ENCODE results near the gene ZC3H13.

The ZC3H13 gene

DNA sequence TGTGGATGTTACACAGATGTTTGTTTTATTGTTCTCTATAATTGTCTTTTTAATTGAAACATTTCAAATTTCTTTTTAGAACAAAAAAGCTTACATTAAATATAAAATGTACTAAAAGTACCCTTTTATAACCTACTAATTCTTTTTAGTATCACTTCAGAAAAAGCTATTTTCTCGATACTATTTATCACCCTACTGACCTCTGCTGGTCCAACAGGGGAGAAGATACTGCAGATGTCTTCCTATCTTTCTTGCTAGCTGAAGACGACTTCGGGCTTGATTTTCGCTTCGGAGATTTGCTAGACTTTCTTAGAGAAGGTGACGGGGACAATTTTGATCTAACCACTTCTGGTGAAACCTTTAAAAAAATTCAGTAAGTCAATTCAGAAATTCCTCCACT is 42.4 kb downstream of the ZC3H13 start:
- TF ChIP-seq ZNF664 (tag by site-specific recombination; IDR thresholded peaks at IDR 0.05) (no peak), ZBTB20 (tag by site-specific recombination; IDR thresholded peaks at IDR 0.05) (no peak), ZNF302 (tag by site-specific recombination; IDR thresholded peaks at IDR 0.05; ENCODE audit: low read depth) (no peak), ZNF202 (tag by site-specific recombination; IDR thresholded peaks at IDR 0.05; ENCODE audit: borderline replicate concordance) (no peak), ZNF324 (tag by site-specific recombination; IDR thresholded peaks at IDR 0.05) (no peak), SETDB1 (IDR thresholded peaks at IDR 0.05; ENCODE audit: insufficient read length, low read length) (no peak), ZNF175 (tag by site-specific recombination; IDR thresholded peaks at IDR 0.05) (no peak), ZNF311 (tag by site-specific recombination; IDR thresholded peaks at IDR 0.05; ENCODE audit: borderline replicate concordance) (no peak), KLF10 (tag by site-specific recombination; IDR thresholded peaks at IDR 0.05) (no peak), ZNF785 (tag by site-specific recombination; IDR thresholded peaks at IDR 0.05) (no peak), ZNF354C (tag by site-specific recombination; IDR thresholded peaks at IDR 0.05; ENCODE audit: borderline replicate concordance, low read depth) (no peak), ZNF10 (tag by site-specific recombination; IDR thresholded peaks at IDR 0.05) (no peak), ZNF133 (tag by site-specific recombination; IDR thresholded peaks at IDR 0.05) (no peak), ZNF530 (tag by site-specific recombination; IDR thresholded peaks at IDR 0.05; ENCODE audit: low read depth) (no peak)
- TF ChIP-seq, protein P1, sequence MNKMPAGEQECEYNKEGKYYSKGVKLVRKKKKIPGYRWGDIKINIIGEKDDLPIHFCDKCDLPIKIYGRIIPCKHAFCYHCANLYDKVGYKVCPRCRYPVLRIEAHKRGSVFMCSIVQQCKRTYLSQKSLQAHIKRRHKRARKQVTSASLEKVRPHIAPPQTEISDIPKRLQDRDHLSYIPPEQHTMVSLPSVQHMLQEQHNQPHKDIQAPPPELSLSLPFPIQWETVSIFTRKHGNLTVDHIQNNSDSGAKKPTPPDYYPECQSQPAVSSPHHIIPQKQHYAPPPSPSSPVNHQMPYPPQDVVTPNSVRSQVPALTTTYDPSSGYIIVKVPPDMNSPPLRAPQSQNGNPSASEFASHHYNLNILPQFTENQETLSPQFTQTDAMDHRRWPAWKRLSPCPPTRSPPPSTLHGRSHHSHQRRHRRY (tag by site-specific recombination; IDR thresholded peaks at IDR 0.05) = no peak
- TF ChIP-seq, protein P2, sequence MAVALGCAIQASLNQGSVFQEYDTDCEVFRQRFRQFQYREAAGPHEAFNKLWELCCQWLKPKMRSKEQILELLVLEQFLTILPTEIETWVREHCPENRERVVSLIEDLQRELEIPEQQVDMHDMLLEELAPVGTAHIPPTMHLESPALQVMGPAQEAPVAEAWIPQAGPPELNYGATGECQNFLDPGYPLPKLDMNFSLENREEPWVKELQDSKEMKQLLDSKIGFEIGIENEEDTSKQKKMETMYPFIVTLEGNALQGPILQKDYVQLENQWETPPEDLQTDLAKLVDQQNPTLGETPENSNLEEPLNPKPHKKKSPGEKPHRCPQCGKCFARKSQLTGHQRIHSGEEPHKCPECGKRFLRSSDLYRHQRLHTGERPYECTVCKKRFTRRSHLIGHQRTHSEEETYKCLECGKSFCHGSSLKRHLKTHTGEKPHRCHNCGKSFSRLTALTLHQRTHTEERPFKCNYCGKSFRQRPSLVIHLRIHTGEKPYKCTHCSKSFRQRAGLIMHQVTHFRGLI (tag by site-specific recombination; IDR thresholded peaks at IDR 0.05) = no peak
- TF ChIP-seq, protein P3, sequence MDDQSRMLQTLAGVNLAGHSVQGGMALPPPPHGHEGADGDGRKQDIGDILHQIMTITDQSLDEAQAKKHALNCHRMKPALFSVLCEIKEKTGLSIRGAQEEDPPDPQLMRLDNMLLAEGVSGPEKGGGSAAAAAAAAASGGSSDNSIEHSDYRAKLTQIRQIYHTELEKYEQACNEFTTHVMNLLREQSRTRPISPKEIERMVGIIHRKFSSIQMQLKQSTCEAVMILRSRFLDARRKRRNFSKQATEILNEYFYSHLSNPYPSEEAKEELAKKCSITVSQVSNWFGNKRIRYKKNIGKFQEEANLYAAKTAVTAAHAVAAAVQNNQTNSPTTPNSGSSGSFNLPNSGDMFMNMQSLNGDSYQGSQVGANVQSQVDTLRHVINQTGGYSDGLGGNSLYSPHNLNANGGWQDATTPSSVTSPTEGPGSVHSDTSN (CRISPR knock-in tag; IDR thresholded peaks at IDR 0.05) = no peak
- TF ChIP-seq, protein P4, sequence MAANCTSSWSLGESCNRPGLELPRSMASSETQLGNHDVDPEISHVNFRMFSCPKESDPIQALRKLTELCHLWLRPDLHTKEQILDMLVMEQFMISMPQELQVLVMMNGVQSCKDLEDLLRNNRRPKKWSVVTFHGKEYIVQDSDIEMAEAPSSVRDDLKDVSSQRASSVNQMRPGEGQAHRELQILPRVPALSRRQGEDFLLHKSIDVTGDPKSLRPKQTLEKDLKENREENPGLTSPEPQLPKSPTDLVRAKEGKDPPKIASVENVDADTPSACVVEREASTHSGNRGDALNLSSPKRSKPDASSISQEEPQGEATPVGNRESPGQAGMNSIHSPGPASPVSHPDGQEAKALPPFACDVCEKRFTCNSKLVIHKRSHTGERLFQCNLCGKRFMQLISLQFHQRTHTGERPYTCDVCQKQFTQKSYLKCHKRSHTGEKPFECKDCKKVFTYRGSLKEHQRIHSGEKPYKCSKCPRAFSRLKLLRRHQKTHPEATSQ (tag by site-specific recombination; IDR thresholded peaks at IDR 0.05) = no peak
- Histone ChIP-seq H3K4me3 (ENCODE audit: low read depth, low read length) (no peak overlapping the region), H3K4me1 (ENCODE audit: control insufficient read depth, insufficient read depth, low read length) (no peaks in the 10 kb centered on the region), H3K9me3 (ENCODE audit: control insufficient read depth, insufficient read depth, low read depth, low read length) (no peaks in the 10 kb centered on the region), H3K27ac (ENCODE audit: extremely low read depth, low read depth, low read length) (no peak overlapping the region), H3K36me3 (ENCODE audit: control insufficient read depth in 2 of 2, insufficient read depth in 1 of 2, low read length in 2 of 2) (peaks cover 8 to 30% of the 10 kb centered on the region in 2 experiments)
- CTCF ChIA-PET = interaction anchor here (0.9 to 1.4 kb wide), 2 partner anchors 116 to 202 kb away, joined by 3 to 4 read pairs; no protein-coding TSS in a partner anchor
- POLR2A ChIA-PET = no interaction called here

DNA sequence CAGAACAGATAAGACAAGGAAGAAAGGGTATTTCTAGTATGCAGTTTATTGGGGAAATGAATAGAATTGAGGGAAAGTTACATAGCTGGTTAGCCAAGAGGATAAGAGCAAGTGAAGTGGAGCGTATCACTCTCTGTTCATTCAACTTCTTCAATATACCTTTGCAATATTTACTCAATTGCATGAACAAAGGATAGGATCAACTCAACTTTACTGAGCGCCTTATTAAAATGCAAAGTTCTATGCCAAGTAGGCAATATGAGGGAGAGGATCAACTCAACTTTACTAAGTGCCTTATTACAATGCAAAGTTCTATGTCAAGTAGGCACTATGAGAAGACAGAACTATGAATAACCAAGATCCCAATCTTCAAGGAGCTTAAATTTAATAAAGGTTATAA is 43.9 kb downstream of the ZC3H13 start:
- Histone ChIP-seq H3K36me3 (ENCODE audit: control insufficient read depth in 2 of 2, insufficient read depth in 1 of 2, low read length in 2 of 2) (peaks cover 8 to 30% of the 10 kb centered on the region in 2 experiments), H3K4me3 (ENCODE audit: low read depth, low read length) (no peak overlapping the region), H3K9me3 (ENCODE audit: control insufficient read depth, insufficient read depth, low read depth, low read length) (no peaks in the 10 kb centered on the region), H3K27ac (ENCODE audit: extremely low read depth, low read depth, low read length) (no peak overlapping the region), H3K4me1 (ENCODE audit: control insufficient read depth, insufficient read depth, low read length) (no peaks in the 10 kb centered on the region)
- ChIA-PET POLR2A (no interaction called here), CTCF (interaction anchor here (0.6 to 0.7 kb wide), 3 partner anchors 65 to 201 kb away, joined by 3 read pairs; no protein-coding TSS in a partner anchor)
- TF ChIP-seq, protein P5, sequence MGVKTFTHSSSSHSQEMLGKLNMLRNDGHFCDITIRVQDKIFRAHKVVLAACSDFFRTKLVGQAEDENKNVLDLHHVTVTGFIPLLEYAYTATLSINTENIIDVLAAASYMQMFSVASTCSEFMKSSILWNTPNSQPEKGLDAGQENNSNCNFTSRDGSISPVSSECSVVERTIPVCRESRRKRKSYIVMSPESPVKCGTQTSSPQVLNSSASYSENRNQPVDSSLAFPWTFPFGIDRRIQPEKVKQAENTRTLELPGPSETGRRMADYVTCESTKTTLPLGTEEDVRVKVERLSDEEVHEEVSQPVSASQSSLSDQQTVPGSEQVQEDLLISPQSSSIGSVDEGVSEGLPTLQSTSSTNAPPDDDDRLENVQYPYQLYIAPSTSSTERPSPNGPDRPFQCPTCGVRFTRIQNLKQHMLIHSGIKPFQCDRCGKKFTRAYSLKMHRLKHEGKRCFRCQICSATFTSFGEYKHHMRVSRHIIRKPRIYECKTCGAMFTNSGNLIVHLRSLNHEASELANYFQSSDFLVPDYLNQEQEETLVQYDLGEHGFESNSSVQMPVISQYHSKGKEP (tag by site-specific recombination; IDR thresholded peaks at IDR 0.05) = no peak
- TF ChIP-seq, protein P6, sequence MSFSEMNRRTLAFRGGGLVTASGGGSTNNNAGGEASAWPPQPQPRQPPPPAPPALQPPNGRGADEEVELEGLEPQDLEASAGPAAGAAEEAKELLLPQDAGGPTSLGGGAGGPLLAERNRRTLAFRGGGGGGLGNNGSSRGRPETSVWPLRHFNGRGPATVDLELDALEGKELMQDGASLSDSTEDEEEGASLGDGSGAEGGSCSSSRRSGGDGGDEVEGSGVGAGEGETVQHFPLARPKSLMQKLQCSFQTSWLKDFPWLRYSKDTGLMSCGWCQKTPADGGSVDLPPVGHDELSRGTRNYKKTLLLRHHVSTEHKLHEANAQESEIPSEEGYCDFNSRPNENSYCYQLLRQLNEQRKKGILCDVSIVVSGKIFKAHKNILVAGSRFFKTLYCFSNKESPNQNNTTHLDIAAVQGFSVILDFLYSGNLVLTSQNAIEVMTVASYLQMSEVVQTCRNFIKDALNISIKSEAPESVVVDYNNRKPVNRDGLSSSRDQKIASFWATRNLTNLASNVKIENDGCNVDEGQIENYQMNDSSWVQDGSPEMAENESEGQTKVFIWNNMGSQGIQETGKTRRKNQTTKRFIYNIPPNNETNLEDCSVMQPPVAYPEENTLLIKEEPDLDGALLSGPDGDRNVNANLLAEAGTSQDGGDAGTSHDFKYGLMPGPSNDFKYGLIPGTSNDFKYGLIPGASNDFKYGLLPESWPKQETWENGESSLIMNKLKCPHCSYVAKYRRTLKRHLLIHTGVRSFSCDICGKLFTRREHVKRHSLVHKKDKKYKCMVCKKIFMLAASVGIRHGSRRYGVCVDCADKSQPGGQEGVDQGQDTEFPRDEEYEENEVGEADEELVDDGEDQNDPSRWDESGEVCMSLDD (tag by site-specific recombination; IDR thresholded peaks at IDR 0.05) = no peak
- TF ChIP-seq ZNF629 (tag by site-specific recombination; IDR thresholded peaks at IDR 0.05) (no peak), ZNF776 (tag by site-specific recombination; IDR thresholded peaks at IDR 0.05; ENCODE audit: borderline replicate concordance) (no peak), ZNF174 (tag by site-specific recombination; IDR thresholded peaks at IDR 0.05) (no peak), ZNF768 (tag by site-specific recombination; IDR thresholded peaks at IDR 0.05) (no peak), ZNF48 (tag by site-specific recombination; IDR thresholded peaks at IDR 0.05) (no peak), TRIM28 (IDR thresholded peaks at IDR 0.05; ENCODE audit: borderline replicate concordance, low read length) (no peak), SALL2 (tag by site-specific recombination; IDR thresholded peaks at IDR 0.05; ENCODE audit: borderline replicate concordance) (no peak), ZBTB20 (tag by site-specific recombination; IDR thresholded peaks at IDR 0.05) (no peak)
